CD4-positive, alpha-beta T cell treated with Interferon gamma for 1 hour (primary cell): Measurements from ENCODE around the gene MUSTN1.

ENCODE experiments used
- DNase-seq: peaks from one replicate; pipeline ENCODE4 v3.0.0-alpha.2; 2020

Gene MUSTN1

DNA sequence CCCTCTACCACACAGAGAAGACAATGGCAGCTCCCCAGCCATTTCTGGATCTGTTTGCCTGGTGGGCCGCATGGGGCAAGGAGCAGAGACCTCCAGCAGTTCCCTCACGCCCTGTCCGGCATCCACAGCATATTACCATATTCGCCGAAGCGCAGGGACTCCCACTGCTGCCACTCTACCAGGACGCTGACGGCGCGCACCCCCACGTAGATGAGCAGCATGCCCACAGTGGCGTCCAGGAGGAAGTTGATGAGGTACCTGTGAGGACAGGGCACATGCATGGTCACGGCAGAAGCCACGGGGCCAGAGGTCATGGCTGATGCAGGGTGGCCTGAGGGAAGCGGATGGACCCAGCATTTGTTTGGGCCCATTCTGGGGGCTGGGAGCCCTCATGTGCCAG lies 14.8 kb upstream of the MUSTN1 start:
- no peak for DNase-seq

DNA sequence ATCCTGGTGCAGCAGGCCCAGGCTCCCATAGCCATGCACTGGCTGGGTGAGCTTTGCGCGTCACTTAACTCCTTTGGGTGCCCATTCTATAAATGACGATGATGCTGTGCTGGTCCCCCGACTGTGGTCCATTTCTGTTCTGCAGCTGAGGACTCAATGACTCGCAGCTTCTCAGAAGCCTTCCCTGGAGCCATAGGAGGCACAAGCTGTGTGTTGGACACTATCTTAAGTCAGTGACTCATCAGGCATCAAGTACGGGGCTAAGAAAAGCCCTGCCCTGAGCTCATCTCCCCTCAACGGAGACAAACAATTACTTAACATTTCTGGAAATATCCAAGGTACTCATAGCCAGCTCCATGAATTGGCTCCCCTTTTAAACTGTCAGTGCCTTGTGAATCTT lies 13.8 kb upstream of the MUSTN1 start:
- DNase-seq: no peak

DNA sequence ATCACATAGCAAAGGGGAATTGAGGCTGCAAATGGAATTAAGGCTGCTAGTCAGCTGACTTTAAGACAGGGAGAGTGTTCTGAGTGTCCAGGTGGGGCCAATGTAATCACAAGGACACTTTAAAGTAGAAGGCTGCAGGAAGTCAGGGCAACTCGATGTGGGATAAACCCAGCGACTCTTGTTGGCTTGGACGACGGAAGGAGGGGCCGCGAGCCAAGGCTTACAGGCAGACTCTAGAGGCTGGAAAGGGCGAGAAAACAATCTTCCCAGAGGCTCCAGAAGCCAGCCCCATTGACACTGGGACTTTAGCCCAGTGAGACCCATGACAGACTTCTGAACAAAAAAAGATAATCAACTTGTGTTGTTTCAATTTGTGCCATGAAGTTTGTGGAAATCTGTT lies 12.9 kb upstream of the MUSTN1 start:
- DNase-seq: no peak

DNA sequence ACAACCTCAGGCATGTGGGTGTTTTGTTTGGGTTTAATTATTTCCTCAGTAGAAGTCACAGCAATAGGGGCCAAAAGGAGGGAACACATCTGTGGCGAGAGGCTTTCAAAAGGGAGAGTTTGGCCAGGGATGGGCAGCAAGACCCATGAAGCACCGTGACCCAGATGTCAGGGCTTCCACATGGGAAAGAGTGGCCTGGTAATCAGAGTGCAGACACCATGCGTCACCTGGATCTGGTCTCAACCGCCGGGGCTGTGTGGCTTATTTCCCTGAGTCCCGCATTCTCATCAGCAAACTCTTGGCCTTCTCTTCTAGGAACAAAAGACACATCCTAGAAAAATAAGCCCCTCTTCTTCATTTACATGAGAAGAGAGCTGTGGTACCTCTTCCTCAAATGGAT lies 12.4 kb upstream of the MUSTN1 start:
- no peak for DNase-seq

DNA sequence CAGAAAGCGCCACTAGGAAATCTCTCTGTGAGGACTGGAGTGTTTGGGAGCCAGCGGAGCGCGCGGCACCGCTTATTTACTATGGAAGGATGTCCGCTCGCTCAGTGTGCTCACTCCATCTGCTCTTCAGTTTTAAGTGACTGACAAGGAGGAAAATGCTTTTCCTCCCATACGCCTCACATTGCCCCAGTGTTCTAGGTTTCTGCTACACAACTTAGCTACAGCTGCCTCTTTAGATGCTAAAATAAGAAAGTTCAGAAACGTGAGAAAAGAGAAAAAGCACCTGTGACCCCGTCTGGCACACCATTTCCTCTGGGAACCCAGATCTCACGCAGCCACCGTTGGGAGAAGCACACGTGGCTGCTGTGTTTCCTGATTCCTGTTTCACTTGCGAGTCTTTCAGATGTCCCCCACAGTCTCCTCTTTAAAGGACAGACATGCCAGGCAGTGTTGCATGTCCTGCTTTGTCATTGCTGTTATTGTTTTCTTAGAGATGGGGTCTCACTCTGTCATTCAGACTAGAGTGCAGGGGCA lies 11.7 kb upstream of the MUSTN1 start:
- no peak for DNase-seq

DNA sequence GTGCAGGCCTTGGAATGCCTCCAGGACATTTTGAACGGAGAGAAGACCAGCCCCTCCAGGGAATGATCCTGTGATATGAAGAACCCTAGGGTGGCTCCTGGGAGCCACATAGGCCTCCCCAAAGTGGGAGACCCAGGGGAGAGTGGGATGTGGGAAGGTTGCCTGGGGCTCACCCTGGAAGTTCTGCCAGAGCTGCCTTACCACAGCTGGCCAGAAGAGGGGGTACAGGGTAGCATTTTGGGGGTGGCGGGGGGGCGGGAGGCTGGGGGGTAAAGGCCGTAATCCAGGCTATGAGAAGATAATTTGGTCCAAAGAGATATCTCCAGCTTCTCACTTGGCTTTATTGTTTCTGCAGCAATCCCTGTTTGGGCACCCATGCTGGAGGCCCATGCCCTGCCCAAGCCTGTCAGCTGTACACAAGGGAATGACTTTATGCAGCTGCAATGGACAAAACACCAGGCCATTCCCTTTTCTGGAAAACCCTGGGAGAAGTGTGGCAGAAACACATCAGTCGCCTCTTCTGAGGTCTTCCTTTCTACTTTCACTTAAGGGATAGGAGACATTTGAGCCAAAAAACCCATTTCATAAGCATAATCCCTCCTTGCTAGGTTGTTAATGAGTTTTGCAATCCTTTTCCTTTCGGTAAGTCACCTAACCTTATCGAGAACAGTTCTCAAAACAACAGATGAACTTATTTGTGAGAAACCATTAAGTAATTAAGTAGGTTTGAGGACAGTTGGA lies 11.0 kb upstream of the MUSTN1 start:
- no peak for DNase-seq

DNA sequence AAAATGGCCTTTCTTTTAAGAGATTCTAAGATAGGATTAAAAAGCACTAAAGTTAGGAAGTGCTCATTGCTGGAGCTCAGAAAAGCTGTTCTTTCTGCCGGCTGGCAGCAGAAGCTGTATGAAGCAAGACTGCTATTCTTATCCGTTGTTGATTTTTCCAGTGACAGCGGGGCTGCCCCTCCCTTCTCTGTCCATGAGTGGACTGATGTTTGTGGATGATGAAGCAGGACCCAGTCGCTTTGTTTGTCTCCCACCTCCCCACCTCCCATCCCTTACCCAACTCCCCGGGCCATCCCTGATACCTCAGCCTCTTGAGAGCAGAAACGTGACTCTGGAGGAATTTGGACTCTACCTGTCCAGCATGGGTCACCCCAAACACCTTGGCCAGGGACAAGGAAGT lies 10.3 kb upstream of the MUSTN1 start:
- DNase-seq: no peak

DNA sequence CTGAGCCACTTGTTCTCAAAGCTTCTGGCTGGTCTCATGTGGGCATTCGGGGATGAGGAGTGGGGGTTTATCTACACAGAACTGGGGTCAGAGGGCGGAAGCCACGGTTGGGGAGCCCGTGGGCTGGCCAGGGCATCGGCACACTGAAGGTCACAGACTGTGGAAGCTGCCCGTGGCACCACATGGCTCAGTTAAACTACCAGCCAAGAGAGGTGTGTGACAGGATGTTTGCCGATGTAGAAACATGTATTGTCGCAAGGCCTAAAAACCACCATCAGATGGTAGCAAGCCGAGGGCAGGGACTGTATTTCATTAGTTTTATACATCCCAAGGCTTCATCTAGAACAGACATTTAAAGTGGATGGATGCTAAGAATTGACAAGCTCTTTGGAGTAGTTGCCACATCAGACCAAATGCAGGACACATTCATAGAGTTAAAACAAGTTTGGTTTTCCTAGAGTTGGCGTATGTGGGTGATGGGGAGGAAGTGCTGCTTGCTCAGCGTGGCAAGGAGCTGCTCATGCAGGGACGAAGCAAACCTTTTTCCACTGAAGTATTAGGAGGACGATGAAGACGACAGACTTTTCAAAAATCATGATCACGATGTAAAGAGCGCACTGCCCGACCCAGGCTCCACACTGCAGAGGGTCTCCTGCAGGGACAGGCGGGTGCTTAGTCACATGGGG lies 9.6 kb upstream of the MUSTN1 start:
- no peak for DNase-seq

DNA sequence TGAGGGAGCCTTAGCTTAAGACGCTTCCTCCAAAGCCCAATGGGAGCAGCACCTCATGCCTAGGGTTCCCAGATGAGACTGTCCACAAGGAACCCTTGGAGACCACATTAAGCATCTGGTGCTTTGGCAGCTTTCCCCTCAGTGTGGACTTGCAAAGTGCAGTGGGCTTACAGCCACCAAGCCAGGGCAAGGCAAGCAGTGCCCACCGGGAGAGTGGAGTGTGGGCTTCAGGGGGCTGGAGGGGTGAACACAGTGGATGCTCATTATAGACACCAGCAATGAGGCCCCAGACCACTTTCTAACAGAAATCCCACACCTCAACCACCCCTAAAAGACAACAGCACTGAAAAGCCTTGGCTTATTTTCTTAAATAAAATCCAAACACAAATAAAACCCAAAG lies 9.1 kb upstream of the MUSTN1 start:
- DNase-seq: no peak

DNA sequence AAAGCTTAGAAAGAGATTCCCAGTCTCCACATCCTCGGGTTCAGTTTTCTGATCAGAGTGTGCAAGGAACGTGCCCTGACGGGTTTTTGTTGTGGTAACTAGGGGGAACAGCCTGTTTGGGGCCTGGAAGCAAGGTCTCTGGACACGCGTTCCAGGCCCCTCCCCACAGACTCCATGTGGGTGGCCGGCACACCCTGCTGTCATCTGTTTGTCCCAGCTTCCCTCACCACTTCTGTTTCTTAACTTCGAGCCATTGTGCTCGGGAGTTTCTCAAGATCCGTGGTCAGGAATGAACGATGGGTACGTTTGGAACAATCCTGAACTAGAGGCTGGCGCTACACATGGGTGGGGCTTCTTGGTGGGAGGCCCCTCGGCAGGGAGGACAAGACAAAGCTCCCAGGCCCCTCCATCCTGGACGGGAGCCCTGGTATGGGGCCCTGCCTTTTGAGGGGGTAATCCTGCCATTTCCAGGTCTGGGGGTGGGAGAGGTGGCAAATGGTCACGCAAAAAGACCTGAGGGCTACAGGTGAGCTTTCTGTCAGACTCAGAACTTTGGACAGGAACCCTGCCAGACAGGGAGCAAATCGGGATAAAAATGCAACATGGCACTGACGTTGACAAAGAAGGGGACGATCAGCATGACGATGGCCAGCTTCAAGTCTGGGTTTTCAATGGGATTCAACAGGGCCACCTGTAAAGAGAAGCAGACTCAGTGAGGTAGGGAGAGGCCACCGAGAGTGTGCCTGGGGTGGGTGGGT lies 8.5 kb upstream of the MUSTN1 start:
- no peak for DNase-seq

DNA sequence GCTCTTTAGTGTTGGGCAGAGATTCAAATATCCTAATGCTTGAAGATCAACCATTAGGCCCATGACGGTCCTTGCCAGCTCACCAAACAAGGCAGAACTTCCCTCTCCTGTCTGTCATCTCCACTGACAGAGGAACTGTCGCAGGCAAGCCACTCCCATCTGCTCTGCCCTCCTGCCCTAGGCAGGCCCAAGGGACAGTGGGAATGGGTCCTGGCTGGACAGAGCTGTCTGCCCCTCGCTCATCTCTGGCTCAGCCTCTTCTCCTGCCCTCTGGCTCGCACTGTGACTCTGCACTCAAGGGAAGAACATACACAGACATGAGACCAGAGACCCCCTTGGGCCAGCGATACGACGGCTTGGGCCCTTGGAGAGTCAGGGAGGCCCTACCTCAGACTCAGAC lies 7.6 kb upstream of the MUSTN1 start:
- DNase-seq: no peak

DNA sequence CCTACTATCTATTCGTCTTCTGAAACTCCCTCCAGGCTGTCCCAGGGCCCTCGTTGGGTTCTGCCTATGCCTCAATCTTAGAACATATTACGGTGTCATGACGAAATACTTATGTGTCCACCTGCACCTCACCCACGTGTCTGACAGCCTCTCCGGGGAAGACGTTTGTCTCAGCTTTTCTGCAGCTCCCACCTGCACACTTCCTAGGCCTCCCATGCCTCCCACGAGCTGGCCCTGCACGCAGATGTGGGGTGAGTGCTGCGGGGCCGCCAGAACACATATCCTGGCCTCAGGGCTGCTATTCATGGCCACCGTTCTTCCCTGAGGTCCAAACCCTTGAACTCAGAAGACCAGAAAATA lies 7.1 kb upstream of the MUSTN1 start:
- DNase-seq: no peak

DNA sequence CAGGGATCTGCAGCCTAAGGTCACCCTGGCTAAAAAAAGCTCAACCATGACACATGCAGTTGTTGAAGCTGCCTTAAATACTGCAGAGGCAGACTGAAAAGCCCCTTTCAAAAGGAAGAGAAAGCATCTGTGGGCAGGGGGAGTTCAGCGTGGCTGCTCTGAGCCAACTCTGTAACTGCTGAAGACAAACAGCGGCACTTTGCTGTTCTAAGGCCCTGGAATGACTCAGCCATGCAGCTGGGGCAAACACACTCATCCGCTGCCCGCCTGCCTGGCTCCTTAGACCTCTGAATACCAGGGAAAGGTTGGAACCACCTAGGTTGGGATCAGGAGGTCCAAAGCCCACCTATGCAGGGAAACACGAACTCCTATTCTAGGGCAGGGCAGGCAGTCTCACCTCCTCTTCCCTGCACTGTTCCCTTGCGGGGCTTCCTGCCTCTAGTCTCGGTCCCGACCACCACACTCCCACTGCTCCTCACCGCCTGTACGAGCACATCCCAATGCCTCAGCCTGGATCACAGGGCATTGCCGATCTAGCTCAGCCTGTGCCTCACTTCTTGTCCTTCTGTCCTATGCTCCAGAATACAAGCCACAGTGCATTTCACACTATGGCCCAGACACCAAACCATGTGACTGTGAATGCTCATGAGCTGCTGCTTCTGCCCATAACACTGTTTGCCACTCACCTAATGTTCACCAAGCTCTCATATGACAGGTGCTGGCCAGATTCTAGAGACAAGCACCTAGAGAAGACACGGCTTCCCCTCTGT lies 6.6 kb upstream of the MUSTN1 start:
- no peak for DNase-seq

DNA sequence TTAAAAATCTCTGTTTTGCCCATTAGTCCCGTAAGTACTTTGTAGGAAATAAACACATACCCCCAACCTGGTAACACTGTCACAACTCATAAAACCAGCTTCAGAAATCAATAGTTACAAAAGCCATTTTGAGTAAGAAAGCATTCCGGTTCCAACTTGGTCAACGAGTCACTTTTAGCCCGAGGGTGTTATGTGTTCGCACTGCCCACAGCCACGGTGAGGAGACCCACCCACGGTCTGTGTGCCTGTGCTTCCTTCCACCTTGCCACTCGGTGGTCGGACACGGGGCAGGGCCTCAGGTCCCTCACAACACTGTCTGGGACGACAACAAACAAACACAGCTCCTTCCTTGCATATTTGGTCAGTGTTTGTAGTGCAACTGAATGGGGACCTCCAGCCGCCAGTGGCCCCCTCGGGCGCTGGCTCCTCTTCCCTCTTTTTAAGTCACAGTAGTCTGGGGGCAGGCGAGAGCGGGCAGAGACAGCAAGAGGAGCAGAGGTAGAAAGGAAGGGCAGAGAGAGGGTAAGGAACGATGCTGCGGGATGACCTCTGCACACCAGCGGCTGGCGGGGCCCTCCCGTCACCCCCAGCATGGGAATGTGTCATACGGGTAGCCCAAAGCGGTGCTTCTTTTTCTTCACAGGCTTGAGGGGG lies 5.2 kb upstream of the MUSTN1 start:
- DNase-seq: no peak

DNA sequence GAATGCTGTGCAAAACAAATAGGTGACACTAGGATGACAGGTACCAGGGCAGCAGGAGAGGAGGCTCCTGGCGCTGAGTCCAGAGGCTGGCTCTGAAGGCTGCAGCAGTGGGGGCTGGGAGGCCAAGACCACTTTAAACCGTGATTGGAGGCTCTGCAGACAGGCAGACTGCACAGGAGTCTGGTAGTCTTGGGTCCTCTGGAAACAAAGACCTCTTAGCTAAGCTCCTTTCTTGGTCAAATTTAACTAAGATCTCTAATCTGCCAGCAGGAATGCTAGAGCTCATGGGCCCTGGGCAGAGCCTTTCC lies 4.4 kb upstream of the MUSTN1 start:
- no peak for DNase-seq

DNA sequence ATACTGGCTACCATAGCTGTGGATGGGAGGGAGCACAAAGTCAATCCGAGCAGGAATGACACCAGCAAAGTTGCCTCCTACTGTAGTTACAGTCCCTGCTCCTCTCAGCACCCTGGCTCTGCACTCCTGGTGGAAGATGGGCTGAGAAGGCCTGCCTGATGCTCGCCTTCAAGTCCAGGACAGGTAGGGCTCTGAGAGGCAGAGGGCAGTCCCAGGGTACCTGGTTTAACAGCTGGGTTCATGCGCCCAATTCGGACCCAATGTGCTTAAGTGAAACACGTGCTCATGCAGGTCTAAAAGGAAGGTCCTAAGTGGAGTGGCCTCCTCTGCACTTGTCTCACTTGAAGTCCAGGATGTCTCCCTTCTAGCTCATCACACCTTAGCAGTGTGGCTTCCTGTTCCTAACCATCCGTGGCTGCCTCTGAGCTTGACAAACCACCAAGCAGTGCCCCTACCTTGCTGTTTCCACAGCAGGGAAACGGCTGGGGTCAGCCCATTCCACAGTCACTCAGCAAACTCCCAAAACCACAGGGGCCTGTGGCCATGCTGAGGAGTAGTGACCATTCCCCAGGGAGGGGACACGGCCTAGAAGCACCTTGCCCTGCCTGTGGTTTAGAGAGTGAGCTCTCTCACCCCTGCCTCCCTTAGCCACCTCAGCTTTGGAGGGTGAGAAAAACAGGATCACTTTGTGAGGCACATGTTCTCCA lies 3.9 kb upstream of the MUSTN1 start:
- DNase-seq: no peak

DNA sequence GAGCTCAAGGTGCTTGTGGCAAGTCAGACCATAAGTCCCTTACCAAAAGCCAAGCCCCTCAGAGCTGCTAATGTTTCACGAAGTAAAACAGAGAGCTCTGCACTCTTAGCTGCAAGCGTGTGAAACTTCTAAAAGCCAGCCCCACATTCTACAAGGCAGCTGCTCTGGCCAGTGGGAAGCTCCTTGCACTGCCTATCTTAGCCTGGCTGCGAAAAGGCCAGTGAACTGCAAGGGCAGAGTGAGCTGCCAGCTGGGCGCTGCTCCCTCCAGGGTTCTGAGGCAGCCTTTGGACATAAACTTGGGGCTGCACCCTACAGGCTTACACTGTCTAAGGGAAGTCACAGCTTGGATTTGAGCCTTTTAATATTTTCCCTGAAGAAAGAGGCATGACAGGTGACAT lies 2.2 kb upstream of the MUSTN1 start:
- DNase-seq: no peak

DNA sequence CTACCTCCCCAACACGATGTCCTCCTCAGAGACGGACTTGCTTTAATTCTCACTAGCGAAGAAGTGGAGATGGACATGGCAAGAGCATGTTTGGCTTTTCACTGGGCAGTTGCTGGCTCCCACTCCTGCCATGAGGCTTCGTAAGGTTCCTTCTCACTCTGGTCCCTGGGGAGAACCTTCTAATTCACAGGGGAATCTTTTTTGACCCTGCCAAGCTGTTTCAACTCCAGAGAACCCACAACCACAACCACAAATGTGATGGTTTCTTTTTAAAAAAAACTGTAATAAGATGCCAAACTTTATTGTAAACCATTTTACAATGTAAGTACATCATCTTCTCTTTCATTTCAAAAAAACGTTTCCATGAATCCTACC lies 1.6 kb upstream of the MUSTN1 start:
- DNase-seq: no peak

DNA sequence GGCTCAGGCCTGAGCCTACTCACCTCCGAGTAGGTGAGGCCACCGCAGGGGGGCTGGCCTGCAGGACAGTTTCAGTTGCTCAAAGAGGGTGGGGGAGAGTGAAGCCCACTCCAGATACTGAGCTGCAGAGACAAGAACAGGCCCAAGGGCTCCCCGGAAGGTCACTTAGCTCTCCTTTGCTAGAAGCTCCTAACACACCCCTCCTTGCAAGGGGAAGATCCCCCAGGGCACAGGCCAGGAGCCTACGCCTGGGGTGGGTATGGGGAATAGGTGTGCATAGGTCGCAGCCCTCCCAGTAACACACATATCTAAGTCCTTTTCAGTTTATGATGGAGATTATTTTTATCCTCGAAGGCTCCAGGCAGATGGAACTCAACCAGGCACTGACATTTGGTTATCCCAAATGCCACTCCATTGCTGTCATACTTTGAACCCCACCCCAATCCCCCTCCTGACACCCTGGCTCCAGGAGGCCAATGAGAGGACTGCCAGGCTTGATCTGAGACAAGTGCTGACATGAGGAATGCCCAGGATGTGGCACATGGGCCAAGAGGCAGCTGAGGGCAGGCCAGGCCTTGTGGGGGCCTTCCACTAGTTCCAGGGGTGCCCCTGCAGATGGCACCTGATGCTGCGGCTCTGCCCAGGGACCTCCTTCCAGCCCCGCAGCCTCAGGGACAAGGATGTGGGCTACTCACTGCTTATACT lies 1.1 kb upstream of the MUSTN1 start:
- no peak for DNase-seq

DNA sequence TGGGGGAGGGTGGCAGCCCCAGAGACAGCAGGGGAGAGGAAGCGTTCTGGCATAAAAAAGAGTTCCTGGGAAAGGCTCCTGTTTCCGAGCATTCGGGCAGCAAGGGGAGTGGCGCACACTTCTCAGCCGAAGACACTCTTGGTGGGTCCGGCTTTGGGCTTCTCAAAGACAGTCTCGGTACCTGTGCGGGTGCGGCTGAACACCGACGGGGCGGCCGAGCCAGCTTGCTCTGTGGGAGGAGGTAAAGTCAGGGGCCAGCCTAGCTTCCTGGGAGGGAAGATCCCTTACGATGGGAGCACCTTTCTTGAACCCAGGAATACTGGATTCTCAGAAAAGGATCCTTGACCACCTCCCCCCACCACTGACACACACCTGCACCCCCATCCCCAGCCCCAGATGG lies 1.6 kb downstream of the MUSTN1 start:
- no peak for DNase-seq

DNA sequence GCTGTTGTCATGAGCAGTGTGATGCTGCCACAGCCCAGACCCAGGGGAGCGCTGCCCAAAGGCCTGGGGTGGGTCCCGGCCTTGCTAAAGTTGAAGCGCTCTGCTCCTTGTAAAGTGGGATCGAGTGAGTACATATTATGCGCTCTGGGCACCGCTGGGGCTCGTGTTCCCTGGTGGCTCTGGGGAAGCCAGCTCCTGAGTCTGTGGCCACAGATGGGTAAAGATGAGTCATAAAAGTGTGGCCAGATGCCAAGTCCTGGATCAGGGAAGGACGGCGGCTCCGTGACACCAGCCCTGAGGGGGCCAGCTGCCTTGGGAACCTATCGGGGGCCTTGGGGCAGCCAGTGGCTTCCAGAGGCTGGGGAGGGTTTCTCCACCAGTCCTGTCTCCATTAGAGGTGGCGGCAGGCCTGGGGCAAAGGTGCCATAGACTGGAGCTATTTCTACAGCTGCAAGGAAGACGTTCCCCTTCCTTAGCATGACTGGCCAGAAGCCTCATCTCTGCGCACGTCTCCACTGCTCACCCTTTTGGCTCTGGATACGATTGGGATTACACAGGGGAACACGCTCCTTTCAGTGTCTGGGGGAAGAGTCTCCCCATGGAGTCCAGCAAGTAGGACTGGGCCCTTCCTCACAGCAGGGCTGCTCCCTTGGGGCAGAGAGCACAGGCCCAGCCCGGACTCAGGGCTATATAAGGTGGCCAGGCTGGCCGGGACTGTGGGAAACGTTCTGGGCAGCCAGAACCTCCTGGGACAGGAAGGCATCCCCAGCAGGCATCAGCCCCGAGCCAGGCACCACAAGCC lies 3.1 kb downstream of the MUSTN1 start:
- DNase-seq: no peak
